ENCODE results near the gene TUBB4A.

TUBB4A gene

DNA sequence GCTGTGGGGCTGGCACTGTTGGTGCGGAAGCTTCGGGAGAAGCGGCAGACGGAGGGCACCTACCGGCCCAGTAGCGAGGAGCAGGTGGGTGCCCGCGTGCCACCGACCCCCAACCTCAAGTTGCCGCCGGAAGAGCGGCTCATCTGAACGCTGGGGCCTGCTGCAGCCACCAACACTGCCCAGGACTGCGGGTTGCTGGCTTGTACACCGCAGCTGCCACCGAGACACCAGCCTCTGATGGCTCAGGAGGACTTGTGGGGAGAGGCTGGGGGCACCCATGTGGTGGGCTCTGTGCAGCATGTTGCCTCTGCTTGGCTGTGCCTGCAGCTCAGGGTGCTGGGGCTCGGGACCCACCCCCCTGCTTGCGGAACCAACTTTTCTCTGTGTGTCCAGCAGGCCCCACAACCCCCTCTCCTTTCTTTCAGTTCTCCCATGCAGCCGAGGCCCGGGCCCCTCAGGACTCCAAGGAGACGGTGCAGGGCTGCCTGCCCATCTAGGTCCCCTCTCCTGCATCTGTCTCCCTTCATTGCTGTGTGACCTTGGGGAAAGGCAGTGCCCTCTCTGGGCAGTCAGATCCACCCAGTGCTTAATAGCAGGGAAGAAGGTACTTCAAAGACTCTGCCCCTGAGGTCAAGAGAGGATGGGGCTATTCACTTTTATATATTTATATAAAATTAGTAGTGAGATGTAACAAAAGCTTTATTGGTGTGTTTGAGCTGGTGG is 35.4 kb downstream of the TUBB4A start:
- DNase-seq (ENCODE audit: low spot score), result no peak

DNA sequence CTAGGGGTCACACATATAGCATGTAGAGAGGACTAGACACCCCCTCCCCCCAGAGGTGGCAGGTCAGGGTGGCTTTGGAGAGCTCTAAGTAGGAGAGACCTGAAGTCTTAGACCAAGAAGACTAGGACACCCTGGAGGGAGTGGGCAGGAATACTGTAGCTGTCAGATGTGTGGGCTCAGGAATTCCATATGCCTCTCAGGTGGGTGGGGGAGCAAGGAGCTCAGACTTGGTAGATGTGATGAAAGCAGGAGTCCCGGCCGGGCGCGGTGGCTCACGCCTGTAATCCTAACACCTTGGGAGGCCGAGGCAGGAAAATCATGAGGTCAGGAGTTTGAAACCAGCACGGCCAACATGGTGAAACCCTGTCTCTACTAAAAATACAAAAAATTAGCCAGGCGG is 36.4 kb downstream of the TUBB4A start:
- DNase-seq (ENCODE audit: low spot score), result no peak

DNA sequence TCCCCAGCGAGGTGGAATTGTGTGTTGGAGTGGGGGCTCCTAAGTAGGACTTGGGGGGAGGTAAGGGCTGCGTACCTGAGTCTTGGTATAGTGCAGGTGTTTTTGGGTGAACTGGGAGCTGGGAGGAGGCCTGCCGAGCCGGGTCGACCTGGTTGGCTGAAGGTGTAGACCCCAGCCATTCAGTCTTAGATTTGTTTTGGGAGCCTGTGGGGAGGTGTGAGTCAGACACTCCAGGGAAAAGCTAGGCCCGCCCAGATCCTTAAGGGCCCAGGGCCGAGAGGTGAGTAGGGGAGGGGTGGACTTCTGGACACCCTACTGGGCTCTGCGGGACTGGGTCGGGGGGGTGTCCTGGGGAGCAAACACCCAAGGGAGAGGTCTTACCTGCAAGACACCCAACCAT is 37.1 kb downstream of the TUBB4A start:
- DNase-seq (ENCODE audit: low spot score), result no peak

DNA sequence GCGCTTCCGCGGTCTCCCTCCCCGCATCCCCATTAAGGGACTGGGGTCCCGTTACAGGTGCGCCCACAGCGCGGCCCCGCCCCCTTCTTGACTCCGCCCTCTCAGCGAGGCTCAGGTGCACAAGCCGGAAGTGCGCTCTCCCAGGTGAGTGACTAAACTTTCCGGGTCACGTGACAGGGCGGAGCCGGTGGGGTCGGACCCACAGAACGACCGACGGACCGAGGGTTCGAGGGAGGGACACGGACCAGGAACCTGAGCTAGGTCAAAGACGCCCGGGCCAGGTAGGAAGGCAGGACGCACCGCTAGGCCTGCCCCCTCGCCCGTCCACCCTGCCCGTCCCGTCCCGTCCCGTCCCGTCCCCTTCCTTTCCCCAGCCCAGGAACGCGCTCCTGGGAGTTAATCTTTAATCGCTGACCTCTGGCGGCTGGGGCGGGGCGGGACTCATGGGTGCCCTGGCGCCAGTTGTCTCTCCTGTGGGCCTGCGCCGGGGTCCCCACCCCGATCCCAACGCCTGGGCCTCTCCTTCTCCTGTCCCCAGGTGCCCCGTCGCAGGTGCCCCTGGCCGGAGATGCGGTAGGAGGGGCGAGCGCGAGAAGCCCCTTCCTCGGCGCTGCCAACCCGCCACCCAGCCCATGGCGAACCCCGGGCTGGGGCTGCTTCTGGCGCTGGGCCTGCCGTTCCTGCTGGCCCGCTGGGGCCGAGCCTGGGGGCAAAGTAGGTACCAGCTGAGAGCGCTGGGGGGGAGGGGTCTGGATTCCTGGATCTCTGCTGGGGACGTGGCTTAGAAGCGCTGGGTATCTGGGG is 37.8 kb downstream of the TUBB4A start, which contains the start of gene CRB3:
TSS of gene CRB3 (plus strand) at position 202 of the 804 bp plus-strand sequence. CDS start at position 633, 431 bp downstream.
- DNase-seq (ENCODE audit: low spot score), result peak; percentile 90

DNA sequence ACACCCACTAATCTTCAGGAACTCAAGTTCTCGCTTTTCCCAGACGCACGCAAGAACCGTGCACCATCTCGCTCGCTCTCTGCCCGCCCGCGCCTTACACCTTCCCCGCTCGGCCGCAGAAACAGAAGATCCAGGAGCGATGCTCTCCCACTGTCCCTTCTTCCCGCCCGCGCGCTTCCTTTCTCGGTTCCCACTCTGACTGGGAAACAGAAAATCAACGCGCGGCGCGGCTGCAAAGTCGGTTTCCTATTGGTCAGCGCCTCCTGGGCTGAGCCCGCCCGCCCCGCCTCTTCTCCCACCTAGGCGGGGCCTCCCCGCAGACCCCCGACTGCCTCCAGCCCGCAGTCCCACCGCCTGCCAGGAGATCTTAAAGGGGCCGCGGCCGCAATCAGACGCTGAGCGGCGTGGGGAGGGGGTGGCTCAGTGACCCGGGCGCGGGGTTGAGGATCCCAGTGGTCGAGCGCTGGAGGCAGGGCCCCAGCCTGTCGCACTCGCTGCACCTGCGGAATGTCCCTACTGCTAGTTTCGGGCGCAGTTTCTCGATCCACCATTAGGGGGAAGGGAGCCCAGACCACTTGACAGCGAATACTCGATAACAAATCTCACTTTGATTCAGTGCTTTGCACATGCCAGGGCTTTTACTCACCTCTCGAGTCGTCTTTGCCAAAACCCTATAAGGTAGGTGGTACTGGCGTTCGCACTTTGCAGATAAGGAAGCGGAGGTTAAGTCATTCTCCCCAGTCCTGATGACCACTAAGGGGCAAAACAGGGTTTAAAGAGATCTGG is 41.8 kb downstream of the TUBB4A start:
- peak; percentile 95 for DNase-seq (ENCODE audit: low spot score)

DNA sequence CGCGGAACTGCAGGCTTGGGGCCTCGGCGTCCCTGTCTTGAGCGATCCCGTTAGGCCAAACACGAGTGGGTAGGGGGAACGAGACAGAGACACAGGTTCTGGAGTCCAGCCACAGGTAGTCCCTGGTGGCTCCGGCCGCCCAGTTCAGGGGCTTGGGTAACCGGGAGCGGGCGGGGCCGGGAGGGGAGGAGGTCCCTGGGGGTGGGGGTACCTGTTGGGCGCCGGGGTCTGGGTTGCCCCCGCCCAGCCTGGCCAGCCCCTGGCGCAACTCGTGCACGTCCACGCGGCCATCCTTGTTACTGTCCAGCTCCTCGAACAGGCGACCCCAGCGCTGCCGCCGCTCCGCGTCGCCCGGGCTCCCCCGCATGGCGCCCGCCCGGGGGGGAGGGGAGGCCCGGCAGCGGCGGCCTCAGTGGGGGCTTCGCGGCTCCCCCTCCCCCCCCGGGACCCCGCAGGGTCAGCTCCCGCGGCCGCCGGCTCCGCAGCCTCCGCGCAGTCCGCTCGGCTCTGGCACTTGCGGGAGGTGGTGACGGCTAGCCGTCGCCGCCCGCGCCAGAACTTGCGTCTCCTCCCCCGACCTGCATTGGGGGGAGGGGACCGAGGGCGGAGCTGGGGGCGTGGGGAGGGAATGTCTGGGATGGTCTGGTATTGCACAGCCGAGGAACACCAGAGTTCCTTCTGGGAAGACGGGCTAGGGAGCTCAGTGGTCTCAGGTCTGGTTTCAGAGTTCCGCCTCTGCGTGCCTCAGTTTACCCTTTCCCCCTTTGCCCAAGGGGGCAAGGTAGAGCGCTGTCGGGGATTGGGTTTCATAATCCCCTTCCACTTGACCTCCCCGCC is 42.6 kb downstream of the TUBB4A start, which contains the start of gene SLC25A23:
TSS of gene SLC25A23 (minus strand) at position 531 of the 837 bp plus-strand sequence. CDS start at position 367, 164 bp downstream.
- DNase-seq (ENCODE audit: low spot score), result peak; percentile 94

DNA sequence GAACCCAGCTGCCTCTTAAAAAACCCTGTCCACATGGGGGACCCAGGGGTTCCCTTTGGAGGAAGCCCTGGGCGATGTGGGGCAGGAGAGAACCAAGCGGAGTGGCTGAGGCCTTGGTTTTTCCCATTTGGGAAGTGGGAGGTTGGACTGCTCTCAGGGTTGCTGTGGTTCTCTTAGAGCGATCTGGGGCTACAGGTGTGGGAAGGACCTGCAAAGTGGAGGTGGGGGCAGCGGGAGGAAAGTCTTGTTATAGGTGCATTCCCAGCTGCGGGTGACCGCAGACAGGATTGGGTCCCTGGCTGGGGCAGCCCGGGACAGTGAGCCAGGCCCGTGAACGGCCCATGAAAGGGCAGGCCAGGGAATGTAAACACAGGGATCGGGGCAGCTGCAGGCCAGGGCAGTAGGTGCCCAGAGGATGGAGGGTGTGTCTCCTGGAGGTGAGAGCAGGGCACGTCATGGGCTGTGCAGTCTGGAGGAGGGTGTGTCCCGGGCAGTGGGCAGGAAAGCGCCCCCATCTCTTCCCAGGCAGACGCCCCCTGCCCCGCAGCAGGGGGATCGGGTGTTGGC is 43.3 kb downstream of the TUBB4A start:
- DNase-seq (ENCODE audit: low spot score), result peak; percentile 51

DNA sequence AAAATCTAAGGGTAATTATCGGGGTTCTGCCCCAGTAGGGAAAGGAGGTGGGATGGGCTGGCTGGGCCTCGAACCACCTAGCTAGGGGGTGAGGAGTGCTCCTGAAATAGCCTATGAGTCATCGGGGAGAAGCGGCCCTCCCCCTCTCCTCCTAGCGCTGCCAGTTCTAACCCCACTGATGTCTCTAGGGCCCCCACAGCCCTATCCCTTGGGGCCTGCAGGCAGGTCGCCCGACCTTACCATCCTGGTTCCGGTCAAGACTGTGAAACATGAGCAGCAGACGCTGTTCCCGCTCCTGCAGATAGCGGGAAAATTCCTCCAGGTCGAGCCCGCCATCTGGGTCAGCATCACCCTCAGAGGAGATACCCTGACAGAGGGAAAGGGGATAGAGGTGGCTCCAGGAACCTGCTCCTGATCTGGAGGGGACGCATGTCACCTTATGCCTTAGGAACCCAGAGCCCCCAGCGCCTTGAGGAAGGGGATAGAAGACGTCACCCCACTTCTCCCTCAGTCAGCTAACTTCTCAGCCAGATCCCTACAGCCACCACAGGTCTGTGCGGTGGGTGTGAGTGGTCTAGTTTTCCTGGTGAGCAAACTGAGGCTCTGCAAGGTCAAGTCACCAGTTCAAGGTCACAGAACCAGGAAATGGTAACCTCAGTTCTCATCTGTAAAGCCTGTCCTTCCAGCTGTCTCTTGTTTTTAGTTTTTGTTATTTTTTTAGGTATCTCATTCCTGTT is 44.0 kb downstream of the TUBB4A start:
- DNase-seq (ENCODE audit: low spot score), result no peak

DNA sequence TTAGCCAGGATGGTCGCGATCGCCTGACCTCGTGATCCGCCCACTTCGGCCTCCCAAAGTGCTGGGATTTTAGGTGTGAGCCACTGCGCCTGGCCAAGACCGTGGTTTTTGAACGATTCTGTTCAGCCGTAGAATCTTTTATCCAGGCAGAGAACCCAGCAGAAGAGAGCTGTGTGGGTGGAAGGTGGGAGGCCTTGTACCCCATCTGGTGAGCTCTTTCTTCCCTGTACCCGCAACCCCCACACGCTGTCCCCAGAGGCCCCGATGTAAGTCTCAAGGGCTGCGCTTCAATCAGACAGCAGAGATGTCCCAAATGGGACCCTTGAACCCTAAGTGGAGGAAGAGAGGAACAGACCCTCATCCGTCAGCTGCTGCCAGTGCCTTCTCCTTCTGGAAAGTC is 46.2 kb downstream of the TUBB4A start:
- no peak for DNase-seq (ENCODE audit: low spot score)

DNA sequence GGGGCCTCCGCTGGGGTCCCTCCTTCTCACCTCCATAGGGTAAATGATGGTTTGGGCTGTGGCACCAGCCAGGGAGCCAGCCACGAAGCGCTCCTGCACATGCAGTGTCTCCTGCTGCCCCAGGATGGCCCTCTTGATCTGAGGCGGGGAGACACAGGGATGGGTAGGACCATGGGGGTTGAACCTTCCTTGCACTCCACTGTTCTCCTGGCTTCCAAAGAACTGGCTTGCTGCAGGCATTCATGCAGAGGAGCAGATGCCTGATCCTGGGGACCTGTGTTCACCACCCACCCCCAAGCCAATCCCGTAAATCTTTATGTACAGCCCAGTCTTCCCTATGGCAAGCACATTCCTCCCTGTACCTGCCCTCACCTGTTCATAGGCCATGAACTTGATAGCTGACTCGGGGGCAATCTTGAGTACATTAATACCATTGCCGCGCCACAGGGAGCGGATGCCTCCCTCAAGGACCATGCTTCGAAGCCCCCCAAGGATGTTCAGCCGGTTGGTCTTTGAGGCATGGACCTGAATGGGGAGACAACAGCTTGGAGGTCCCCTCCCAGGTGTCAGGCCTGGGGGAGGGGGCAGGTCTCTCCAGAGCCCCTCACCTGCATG is 48.1 kb downstream of the TUBB4A start:
- DNase-seq (ENCODE audit: low spot score), result no peak

DNA sequence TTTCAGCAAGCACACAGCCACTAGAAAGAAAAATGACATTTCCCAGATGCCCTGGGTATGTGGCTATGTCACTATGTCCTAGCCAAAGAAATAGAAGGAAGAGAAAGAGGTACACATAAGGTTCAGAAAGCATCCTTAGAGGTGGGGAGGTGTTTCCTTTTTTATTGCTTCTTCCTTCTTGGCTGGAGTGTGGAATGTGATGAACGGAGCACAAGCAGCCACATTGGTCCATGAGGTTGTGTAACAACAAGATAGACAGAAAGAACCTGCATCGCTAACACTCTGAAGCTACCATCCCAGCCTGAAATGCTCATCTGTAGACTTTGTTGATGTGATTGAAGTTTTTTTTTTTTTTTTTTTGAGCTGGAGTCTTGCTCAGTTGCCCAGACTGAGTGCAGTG is 49.2 kb downstream of the TUBB4A start:
- DNase-seq (ENCODE audit: low spot score), result no peak

DNA sequence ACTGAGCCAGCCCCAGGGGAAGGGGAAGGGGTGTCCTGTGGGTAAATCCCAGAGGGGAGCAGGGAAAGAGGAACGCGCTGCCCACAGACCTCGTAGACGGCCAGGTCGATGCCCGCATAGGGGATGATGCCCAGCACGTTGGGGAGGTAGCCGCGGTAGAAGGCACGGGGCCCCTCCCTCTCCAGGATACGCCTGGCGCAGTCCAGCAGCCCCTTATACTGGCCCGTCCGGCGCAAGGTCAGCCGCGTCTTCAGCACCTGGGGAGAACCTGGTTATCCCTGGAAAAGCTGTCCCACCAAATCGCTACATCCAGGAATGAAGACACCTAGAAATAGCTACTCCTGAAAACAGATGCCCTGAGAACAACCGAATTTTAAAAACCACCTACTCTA is 49.9 kb downstream of the TUBB4A start:
- DNase-seq (ENCODE audit: low spot score), result no peak

DNA sequence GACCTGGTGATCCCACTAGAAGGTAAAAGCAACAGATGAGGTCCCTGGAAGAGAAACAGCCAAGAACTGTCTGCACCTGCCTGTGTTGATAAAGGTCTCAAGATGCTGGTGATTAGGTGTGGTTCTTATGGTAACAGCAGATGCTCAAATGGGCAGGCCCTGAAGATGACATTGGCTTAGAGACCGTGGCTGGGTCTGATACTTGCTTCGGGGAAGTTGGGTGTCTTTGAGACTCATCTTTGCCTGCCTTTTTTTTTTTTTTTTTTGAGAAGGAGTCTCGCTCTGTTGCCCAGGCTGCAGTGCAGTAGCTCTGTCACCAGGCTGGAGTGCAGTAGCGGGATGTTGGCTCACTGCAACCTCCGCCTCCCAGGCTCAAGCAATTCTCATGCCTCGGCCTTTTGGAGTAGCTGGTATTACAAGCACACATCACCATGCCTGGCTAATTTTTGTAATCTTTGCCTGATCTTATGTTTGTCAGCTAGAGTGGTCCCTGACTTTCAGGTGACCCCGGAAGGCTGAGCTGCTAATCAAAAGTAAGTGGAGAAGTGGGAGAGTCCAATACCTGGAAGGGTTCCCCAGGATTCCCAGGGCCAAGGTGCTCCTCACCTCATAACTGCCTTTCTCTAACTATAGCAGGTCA is 50.4 kb downstream of the TUBB4A start:
- no peak for DNase-seq (ENCODE audit: low spot score)

DNA sequence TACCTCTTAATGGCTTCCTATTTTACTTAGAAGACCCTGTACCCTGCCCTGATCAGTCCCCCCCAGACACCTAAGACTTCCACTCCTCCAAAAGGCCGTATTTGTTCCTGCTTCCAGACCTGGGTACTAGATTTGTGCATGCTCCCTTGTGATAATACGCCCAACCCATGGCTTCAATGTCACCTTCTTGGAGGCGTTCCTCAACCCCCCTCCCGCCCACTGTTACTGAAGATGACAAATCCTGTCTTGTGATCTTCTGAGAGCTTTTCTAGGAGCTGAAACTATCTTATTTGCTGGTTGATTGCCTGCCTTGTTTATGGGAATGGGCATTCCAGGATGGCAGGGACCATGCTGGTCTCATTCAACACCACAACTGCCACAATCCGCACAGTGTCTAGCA is 51.9 kb downstream of the TUBB4A start:
- no peak for DNase-seq (ENCODE audit: low spot score)

DNA sequence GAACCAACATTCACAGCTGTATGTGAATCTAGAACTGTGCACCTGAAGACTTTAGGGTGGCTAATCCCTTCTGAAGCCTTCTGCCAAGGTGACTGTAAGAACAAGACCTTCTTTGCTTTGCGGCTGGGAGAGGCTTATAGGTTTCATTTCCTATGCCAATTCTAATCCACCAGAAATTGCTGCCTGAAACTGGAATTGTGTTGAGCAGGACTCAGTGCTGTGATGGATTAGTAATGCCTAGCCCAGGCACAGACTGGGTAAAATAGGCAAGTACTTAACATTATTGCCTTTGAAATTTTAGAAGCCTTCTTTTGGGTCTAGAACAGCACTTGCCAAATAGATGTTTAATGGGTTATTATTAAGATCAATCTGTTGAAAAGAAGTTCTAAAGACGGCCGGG is 54.1 kb downstream of the TUBB4A start:
- DNase-seq (ENCODE audit: low spot score), result no peak

DNA sequence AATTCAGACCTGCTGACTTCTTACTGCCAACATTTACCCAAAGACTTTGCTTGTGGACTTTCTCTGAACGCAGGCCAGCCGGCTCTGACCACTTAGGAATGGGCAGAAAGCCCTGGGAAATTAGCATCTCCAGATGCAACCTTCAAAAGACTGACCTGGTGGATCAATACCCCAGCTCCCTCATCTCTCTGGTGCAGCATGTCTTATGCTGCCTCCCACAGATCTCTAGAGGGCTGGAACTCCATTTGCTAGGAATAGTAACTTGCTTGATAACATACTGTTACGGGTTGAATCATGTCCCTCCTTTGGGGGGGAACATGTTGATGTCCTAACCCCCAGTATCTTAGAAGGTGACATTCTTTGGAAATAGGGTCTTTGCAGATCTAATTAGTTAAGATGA is 55.7 kb downstream of the TUBB4A start:
- DNase-seq (ENCODE audit: low spot score), result no peak
